GM12892 (cell line): Measurements from ENCODE around the gene TRIM24.

Experiments used
- POLR2A ChIP-seq: IDR thresholded peaks from 2 replicates; pipeline ENCODE4 v1.6.1; 2011; ENCODE audit warnings: low read depth, low read length, control low read depth
- POLR2AphosphoS5 ChIP-seq: IDR thresholded peaks from 2 replicates; pipeline ENCODE4 v1.6.1; 2011; ENCODE audit warnings: low read depth, low read length, control low read depth
- TAF1 ChIP-seq: IDR thresholded peaks from 2 replicates; pipeline ENCODE4 v1.6.1; 2011; ENCODE audit warnings: low read depth, mild to moderate bottlenecking, control low read depth, low read length, borderline replicate concordance

DNA sequence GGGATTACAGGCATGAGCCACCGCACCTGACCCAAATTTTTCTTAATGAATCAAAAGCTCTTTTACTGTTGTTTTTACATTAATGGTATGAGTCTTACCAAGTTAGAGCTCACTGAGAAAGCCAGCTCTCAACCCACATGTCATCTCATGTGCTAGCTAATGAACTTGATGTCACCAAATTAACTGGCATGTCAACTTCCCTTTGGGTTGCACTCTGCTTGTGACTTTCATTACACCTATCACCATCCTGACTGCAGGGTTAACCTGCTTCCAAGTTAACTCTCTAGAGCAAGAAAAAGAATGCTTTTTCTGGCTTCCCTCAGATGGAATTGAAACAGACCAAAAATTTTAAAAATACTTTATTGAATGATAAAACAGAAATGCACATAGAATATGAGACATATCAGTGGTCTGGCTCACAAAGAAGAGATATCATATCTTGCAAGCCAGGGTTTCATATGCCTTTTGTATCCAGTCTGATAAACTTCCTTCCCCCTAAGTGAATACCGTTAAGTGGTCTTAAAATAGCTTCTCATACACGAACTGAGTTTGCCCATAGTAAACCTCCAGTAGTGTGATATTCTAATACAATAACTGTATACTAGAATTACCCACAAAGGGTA lies 42.9 kb upstream of the TRIM24 start:
- no peak for TF ChIP-seq POLR2AphosphoS5
- TF ChIP-seq POLR2A, result no peak
- TF ChIP-seq TAF1, result no peak
